SK-N-SH treated with all-trans-retinoic acid at 6 μM for 48 hours (cell line): ENCODE results near the gene CDH11.

Experiments used
- ATAC-seq: fragments of 200-7000 bp; cut with Tn5 transposase; 3 replicates; pipeline ENCODE4 v1.9.1; 2020; ENCODE audit warnings: mild to moderate bottlenecking, moderate library complexity
- ARNTL ChIP-seq: fragments of 450-650 bp; formaldehyde crosslinking; IDR thresholded peaks from 2 replicates; pipeline ENCODE4 v1.5.0; 2020; ENCODE audit warnings: low read depth, mild to moderate bottlenecking, moderate library complexity, borderline replicate concordance
- BACH2 ChIP-seq: fragments of 250-450 bp; sonication (Bioruptor Pico); IDR thresholded peaks from 2 replicates; pipeline ENCODE4 v1.9.0; 2021; ENCODE audit warnings: mild to moderate bottlenecking, borderline replicate concordance
- CSDC2 ChIP-seq: fragments of 250-450 bp; sonication (Bioruptor Pico); IDR thresholded peaks from 2 replicates; pipeline ENCODE4 v1.5.0; 2020; ENCODE audit warnings: mild to moderate bottlenecking, moderate library complexity
- ESRRG ChIP-seq: fragments of 250-450 bp; sonication (Bioruptor Pico); IDR thresholded peaks from 2 replicates; pipeline ENCODE4 v1.6.1; 2021; ENCODE audit warnings: mild to moderate bottlenecking
- GLIS3 ChIP-seq: fragments of 250-450 bp; sonication (Bioruptor Pico); IDR thresholded peaks from 2 replicates; pipeline ENCODE4 v1.5.0; 2020; ENCODE audit warnings: mild to moderate bottlenecking, moderate library complexity
- ISL1 ChIP-seq: fragments of 250-450 bp; sonication (Bioruptor Pico); IDR thresholded peaks from 2 replicates; pipeline ENCODE4 v2.1.2; 2022; ENCODE audit warnings: mild to moderate bottlenecking, moderate library complexity
- OSR1 ChIP-seq: fragments of 250-450 bp; sonication (Bioruptor Pico); IDR thresholded peaks from 2 replicates; pipeline ENCODE4 v1.8.0; 2022; ENCODE audit warnings: moderate library complexity, mild to moderate bottlenecking, inconsistent platforms
- PPARA ChIP-seq: fragments of 250-450 bp; sonication (Bioruptor Pico); IDR thresholded peaks from 2 replicates; pipeline ENCODE4 v1.5.0; 2020; ENCODE audit warnings: mild to moderate bottlenecking, borderline replicate concordance
- RARB ChIP-seq: fragments of 250-450 bp; sonication (Bioruptor Pico); IDR thresholded peaks from 2 replicates; pipeline ENCODE4 v1.8.0; 2021; ENCODE audit warnings: mild to moderate bottlenecking, moderate library complexity
- TCF4 ChIP-seq: fragments of 250-450 bp; sonication (Bioruptor Pico); IDR thresholded peaks from 2 replicates; pipeline ENCODE4 v1.8.0; 2021; ENCODE audit warnings: mild to moderate bottlenecking, moderate library complexity, borderline replicate concordance
- TOX ChIP-seq: fragments of 250-450 bp; sonication (Bioruptor Pico); IDR thresholded peaks from 2 replicates; pipeline ENCODE4 v1.8.0; 2021; ENCODE audit warnings: mild to moderate bottlenecking, moderate library complexity, borderline replicate concordance
- ZC3H10 ChIP-seq: fragments of 250-450 bp; sonication (Bioruptor Pico); IDR thresholded peaks from 2 replicates; pipeline ENCODE4 v1.5.1; 2021; ENCODE audit warnings: mild to moderate bottlenecking, moderate library complexity
- ZFP3 ChIP-seq: fragments of 250-450 bp; sonication (Bioruptor Pico); IDR thresholded peaks from 2 replicates; pipeline ENCODE4 v1.5.0; 2020; ENCODE audit warnings: mild to moderate bottlenecking, moderate library complexity
- ZFP30 ChIP-seq: fragments of 450-650 bp; formaldehyde crosslinking; IDR thresholded peaks from 2 replicates; pipeline ENCODE4 v1.5.0; 2022; ENCODE audit warnings: mild to moderate bottlenecking, moderate library complexity
- ZNF565 ChIP-seq: fragments of 450-650 bp; formaldehyde crosslinking; conservative IDR thresholded peaks from 2 replicates; pipeline ENCODE4 v1.5.0; 2020; ENCODE audit warnings: low read depth, mild to moderate bottlenecking, moderate library complexity
- ZNF70 ChIP-seq: fragments of 450-650 bp; formaldehyde crosslinking; IDR thresholded peaks from 2 replicates; pipeline ENCODE4 v1.5.0; 2020; ENCODE audit warnings: mild to moderate bottlenecking, moderate library complexity
- ZNF8 ChIP-seq: fragments of 450-650 bp; formaldehyde crosslinking; IDR thresholded peaks from 2 replicates; pipeline ENCODE4 v1.5.0; 2020; ENCODE audit warnings: mild to moderate bottlenecking, moderate library complexity
- TF ChIP-seq, protein P1 (sequence below): fragments of 250-450 bp; sonication (Bioruptor Pico); IDR thresholded peaks from 2 replicates; pipeline ENCODE4 v1.5.1; 2020; ENCODE audit warnings: low read depth, mild to moderate bottlenecking, moderate library complexity
- TF ChIP-seq, protein P2 (sequence below): fragments of 250-450 bp; sonication (Bioruptor Pico); IDR thresholded peaks from 2 replicates; pipeline ENCODE4 v1.5.1; 2021; ENCODE audit warnings: mild to moderate bottlenecking, moderate library complexity
- TF ChIP-seq, protein P3 (sequence below): fragments of 250-450 bp; sonication (Bioruptor Pico); IDR thresholded peaks from 2 replicates; pipeline ENCODE4 v1.8.0; 2021; ENCODE audit warnings: low read depth, mild to moderate bottlenecking, moderate library complexity, borderline replicate concordance
- TF ChIP-seq, protein P4 (sequence below): fragments of 250-450 bp; sonication (Bioruptor Pico); IDR thresholded peaks from 2 replicates; pipeline ENCODE4 v1.5.0; 2020; ENCODE audit warnings: mild to moderate bottlenecking, moderate library complexity

The CDH11 gene

DNA sequence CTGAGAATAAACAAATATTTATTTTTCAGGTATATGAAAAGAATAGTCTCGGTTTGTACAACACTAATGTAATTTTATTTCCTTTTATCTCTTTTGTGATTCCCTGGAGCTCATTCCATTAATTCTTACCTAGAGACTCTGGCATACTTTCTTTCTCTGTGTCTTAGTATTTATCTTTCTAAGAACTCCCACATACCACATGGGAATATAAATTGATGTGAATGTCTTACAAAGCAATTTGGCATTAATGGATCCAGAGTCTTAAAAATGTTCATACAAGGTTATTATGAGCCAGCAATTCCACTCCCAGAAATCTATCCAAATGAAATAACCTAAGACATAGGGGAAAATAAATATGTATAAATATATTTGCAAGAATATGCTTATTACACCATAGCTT lies 202.7 kb downstream of the CDH11 start:
- ATAC-seq, result no peak
- TF ChIP-seq GLIS3 (CRISPR knock-in tag), result no peak
- TF ChIP-seq OSR1 (CRISPR knock-in tag), result no peak
- no peak for TF ChIP-seq ISL1 (CRISPR knock-in tag)
- no peak for TF ChIP-seq ZNF8
- no peak for TF ChIP-seq PPARA (CRISPR knock-in tag)
- TF ChIP-seq, protein P1, sequence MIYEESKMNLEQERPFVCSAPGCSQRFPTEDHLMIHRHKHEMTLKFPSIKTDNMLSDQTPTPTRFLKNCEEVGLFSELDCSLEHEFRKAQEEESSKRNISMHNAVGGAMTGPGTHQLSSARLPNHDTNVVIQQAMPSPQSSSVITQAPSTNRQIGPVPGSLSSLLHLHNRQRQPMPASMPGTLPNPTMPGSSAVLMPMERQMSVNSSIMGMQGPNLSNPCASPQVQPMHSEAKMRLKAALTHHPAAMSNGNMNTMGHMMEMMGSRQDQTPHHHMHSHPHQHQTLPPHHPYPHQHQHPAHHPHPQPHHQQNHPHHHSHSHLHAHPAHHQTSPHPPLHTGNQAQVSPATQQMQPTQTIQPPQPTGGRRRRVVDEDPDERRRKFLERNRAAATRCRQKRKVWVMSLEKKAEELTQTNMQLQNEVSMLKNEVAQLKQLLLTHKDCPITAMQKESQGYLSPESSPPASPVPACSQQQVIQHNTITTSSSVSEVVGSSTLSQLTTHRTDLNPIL (CRISPR knock-in tag), result no peak
- TF ChIP-seq, protein P2, sequence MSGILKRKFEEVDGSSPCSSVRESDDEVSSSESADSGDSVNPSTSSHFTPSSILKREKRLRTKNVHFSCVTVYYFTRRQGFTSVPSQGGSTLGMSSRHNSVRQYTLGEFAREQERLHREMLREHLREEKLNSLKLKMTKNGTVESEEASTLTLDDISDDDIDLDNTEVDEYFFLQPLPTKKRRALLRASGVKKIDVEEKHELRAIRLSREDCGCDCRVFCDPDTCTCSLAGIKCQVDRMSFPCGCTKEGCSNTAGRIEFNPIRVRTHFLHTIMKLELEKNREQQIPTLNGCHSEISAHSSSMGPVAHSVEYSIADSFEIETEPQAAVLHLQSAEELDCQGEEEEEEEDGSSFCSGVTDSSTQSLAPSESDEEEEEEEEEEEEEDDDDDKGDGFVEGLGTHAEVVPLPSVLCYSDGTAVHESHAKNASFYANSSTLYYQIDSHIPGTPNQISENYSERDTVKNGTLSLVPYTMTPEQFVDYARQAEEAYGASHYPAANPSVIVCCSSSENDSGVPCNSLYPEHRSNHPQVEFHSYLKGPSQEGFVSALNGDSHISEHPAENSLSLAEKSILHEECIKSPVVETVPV (CRISPR knock-in tag), result no peak
- TF ChIP-seq RARB (CRISPR knock-in tag), result no peak
- TF ChIP-seq, protein P3, sequence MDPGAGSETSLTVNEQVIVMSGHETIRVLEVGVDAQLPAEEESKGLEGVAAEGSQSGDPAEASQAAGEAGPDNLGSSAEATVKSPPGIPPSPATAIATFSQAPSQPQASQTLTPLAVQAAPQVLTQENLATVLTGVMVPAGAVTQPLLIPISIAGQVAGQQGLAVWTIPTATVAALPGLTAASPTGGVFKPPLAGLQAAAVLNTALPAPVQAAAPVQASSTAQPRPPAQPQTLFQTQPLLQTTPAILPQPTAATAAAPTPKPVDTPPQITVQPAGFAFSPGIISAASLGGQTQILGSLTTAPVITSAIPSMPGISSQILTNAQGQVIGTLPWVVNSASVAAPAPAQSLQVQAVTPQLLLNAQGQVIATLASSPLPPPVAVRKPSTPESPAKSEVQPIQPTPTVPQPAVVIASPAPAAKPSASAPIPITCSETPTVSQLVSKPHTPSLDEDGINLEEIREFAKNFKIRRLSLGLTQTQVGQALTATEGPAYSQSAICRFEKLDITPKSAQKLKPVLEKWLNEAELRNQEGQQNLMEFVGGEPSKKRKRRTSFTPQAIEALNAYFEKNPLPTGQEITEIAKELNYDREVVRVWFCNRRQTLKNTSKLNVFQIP (CRISPR knock-in tag), result no peak
- no peak for TF ChIP-seq ZFP30 (CRISPR knock-in tag)

DNA sequence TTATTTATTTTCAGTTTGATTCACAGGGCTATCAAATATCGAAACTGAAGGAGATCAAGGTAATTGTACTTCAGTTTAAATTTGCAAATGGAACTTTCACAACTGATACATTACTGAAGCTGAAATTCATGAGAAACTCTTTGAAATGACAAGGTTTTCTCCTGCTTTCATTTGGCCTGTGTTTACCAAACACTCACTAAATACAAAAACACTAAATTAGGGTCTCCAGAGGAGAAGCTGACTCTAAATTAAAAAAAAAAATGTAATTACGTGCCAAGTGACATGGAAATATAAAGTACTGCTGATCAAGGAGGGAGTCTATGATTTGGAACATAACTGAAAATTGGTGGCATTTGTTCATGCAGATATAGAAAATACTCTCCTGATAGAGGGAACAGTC lies 205.8 kb downstream of the CDH11 start:
- TF ChIP-seq ZNF565, result no peak
- TF ChIP-seq BACH2 (CRISPR knock-in tag), result no peak
- TF ChIP-seq ARNTL (CRISPR knock-in tag), result no peak
- no peak for TF ChIP-seq CSDC2 (CRISPR knock-in tag)
- TF ChIP-seq, protein P1 (CRISPR knock-in tag), result no peak
- TF ChIP-seq, protein P2 (CRISPR knock-in tag), result no peak
- TF ChIP-seq, protein P3 (CRISPR knock-in tag), result no peak
- TF ChIP-seq, protein P4, sequence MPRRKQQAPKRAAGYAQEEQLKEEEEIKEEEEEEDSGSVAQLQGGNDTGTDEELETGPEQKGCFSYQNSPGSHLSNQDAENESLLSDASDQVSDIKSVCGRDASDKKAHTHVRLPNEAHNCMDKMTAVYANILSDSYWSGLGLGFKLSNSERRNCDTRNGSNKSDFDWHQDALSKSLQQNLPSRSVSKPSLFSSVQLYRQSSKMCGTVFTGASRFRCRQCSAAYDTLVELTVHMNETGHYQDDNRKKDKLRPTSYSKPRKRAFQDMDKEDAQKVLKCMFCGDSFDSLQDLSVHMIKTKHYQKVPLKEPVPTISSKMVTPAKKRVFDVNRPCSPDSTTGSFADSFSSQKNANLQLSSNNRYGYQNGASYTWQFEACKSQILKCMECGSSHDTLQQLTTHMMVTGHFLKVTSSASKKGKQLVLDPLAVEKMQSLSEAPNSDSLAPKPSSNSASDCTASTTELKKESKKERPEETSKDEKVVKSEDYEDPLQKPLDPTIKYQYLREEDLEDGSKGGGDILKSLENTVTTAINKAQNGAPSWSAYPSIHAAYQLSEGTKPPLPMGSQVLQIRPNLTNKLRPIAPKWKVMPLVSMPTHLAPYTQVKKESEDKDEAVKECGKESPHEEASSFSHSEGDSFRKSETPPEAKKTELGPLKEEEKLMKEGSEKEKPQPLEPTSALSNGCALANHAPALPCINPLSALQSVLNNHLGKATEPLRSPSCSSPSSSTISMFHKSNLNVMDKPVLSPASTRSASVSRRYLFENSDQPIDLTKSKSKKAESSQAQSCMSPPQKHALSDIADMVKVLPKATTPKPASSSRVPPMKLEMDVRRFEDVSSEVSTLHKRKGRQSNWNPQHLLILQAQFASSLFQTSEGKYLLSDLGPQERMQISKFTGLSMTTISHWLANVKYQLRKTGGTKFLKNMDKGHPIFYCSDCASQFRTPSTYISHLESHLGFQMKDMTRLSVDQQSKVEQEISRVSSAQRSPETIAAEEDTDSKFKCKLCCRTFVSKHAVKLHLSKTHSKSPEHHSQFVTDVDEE (CRISPR knock-in tag), result no peak
- TF ChIP-seq ZFP3, result no peak
- no peak for TF ChIP-seq ZFP30 (CRISPR knock-in tag)
- TF ChIP-seq TOX (CRISPR knock-in tag), result no peak
- TF ChIP-seq ZC3H10 (CRISPR knock-in tag), result no peak
- TF ChIP-seq OSR1 (CRISPR knock-in tag), result no peak
- TF ChIP-seq TCF4, result no peak
- TF ChIP-seq ZNF70 (CRISPR knock-in tag), result no peak
- no peak for TF ChIP-seq ESRRG (CRISPR knock-in tag)
- TF ChIP-seq RARB (CRISPR knock-in tag), result no peak
- no peak for TF ChIP-seq ZNF8
- ATAC-seq, result no peak
